Smooth muscle cell (in vitro differentiated cells): ENCODE data around the gene GAN. TPM values are rescaled to one million over a fixed set of nuclear protein-coding genes. Genes with fewer than 3 reads are reported as not detected.

Source experiments
- DNase-seq: peaks from one replicate; lab custom pipeline; 2025; ENCODE audit not compliant: unreplicated experiment; lab: John Stamatoyannopoulos, UW
- H2AFZ ChIP-seq: fragments of 200-600 bp; sonication (generic); 2 replicates; pipeline ENCODE4 v1.6.0; 2016; ENCODE audit warnings: antibody characterized with exemption, low read depth, mild to moderate bottlenecking
- H3F3A ChIP-seq: fragments of 200-600 bp; sonication (generic); 2 replicates; pipeline ENCODE4 v1.6.0; 2017; ENCODE audit warnings: antibody characterized with exemption, low read depth
- H3K27ac ChIP-seq: fragments of 200-600 bp; sonication (generic); 2 replicates; pipeline ENCODE4 v1.5.1; 2016; ENCODE audit warnings: low read depth, mild to moderate bottlenecking
- H3K27me3 ChIP-seq: fragments of 200-600 bp; sonication (generic); 2 replicates; pipeline ENCODE4 v1.6.1; 2016; ENCODE audit warnings: low read depth, mild to moderate bottlenecking
- H3K36me3 ChIP-seq: fragments of 200-600 bp; sonication (generic); 2 replicates; pipeline ENCODE4 v1.5.1; 2016; ENCODE audit warnings: low read depth
- H3K4me1 ChIP-seq: fragments of 200-600 bp; sonication (generic); 2 replicates; pipeline ENCODE4 v1.5.1; 2016; ENCODE audit warnings: low read depth
- H3K4me2 ChIP-seq: fragments of 200-600 bp; sonication (generic); 2 replicates; pipeline ENCODE4 v1.6.0; 2016; ENCODE audit warnings: mild to moderate bottlenecking
- H3K4me3 ChIP-seq: fragments of 200-600 bp; sonication (generic); 2 replicates; pipeline ENCODE4 v1.5.1; 2016; ENCODE audit warnings: mild to moderate bottlenecking
- H3K79me2 ChIP-seq: fragments of 200-600 bp; sonication (generic); 2 replicates; pipeline ENCODE4 v1.6.0; 2016; ENCODE audit warnings: low read depth, mild to moderate bottlenecking
- H3K9ac ChIP-seq: fragments of 200-600 bp; sonication (generic); 2 replicates; pipeline ENCODE4 v1.6.0; 2016; ENCODE audit warnings: low read depth
- H3K9me3 ChIP-seq: fragments of 200-600 bp; sonication (generic); replicated peaks from 2 replicates; pipeline ENCODE4 v1.5.1; 2016; ENCODE audit warnings: low read depth
- H4K20me1 ChIP-seq: fragments of 200-600 bp; sonication (generic); 2 replicates; pipeline ENCODE4 v1.6.0; 2016; ENCODE audit warnings: low read depth
- WGBS: methylation state at CpG from one replicate; pipeline ENCODE4 v1.1.7; 2016; ENCODE audit warnings: low lambda C conversion rate; 5-methylcytosine and 5-hydroxymethylcytosine counted together
- polyA plus RNA-seq: library from polyadenylated mRNA; unstranded; fragments of >200 nt; fragmentation: Nextera tagmentation; extraction: Ambion mirVana; gene quantifications from 2 replicates; pipeline ENCODE4 v1.2.1, GENCODE V29; 2016
- total RNA-seq: library from RNA; depleted of rRNA; stranded (reverse); fragments of >200 nt; gene quantifications from 2 replicates; pipeline ENCODE4 v1.2.3, GENCODE V29; 2014
- TF ChIP-seq, protein P1 (sequence below): fragments of 200-600 bp; sonication (generic); IDR thresholded peaks from 2 replicates; pipeline ENCODE4 v1.5.1; 2017; ENCODE audit warnings: borderline replicate concordance, mild to moderate bottlenecking, antibody characterized with exemption; ENCODE audit not compliant: insufficient read depth, poor library complexity, severe bottlenecking

GAN gene
- total and polyA plus RNA-seq, 2 experiments from 2014 or later = 1.2 to 14.6 TPM

DNA sequence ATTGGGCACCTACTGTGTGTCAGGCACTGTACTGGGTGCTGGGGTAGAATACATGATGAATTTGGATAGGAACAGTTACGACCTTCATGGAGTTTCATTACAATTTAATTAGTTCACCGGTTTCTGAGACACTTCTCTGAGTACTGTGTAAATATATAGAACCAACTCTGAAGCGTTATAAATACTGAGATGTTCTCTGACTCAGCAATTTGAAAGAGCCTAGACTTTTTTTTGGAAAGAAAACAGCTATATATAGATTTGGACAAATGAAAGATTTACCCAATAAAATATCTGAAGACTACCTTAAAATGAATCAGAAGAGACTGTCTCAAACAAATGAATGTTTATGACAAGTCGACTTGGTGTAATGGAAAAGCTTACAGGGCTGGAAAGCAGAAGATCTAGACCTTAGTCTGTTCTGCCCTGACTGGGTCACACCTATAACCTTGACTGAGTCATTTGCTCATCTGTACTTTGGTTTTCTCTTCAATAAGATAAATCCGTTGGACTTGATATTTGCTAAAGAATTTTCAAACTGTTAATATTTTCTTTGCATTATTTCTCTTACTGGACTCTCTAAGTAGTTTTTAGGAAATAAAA lies 4.6 kb upstream of the GAN start:
- Histone ChIP-seq H3K4me1 (peaks cover 4% of the 10 kb centered on the region), H3K4me3 (no peak overlapping the region), H3K79me2 (peaks cover 5% of the 10 kb centered on the region), H3K36me3 (no peaks in the 10 kb centered on the region), H3F3A (no peaks in the 10 kb centered on the region), H3K9me3 (no peaks in the 10 kb centered on the region), H3K4me2 (no peak overlapping the region), H3K27me3 (no peaks in the 10 kb centered on the region), H2AFZ (no peak overlapping the region), H3K9ac (no peak overlapping the region), H4K20me1 (no peaks in the 10 kb centered on the region), H3K27ac (no peak overlapping the region)
- WGBS = 93% methylated on average over 5 of the region's 5 CpGs
- TF ChIP-seq, protein P1, sequence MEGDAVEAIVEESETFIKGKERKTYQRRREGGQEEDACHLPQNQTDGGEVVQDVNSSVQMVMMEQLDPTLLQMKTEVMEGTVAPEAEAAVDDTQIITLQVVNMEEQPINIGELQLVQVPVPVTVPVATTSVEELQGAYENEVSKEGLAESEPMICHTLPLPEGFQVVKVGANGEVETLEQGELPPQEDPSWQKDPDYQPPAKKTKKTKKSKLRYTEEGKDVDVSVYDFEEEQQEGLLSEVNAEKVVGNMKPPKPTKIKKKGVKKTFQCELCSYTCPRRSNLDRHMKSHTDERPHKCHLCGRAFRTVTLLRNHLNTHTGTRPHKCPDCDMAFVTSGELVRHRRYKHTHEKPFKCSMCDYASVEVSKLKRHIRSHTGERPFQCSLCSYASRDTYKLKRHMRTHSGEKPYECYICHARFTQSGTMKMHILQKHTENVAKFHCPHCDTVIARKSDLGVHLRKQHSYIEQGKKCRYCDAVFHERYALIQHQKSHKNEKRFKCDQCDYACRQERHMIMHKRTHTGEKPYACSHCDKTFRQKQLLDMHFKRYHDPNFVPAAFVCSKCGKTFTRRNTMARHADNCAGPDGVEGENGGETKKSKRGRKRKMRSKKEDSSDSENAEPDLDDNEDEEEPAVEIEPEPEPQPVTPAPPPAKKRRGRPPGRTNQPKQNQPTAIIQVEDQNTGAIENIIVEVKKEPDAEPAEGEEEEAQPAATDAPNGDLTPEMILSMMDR = no peak
- DNase-seq = no peak

DNA sequence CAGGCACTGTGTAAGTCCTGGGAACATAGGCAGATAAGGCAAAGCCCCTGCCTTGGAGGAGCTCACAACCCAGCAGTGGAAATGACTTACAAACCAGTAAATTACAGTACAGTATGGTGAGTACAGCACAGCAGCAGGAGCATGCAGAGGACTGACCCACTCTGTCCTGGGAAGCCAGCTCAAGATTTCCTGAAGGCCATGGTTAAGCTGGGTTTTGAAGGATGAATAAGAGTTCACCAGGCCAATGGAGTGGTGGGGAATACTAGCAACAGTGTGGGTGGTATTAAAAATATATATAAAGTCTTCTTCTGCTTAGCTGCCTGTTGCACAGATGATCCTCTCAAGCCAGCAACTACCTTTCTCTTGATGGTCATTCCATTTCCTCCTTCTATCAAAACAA lies 3.0 kb upstream of the GAN start:
- Histone ChIP-seq H3F3A (no peaks in the 10 kb centered on the region), H3K79me2 (peaks cover 13% of the 10 kb centered on the region), H3K27ac (no peak overlapping the region), H3K4me3 (no peak overlapping the region), H3K36me3 (no peaks in the 10 kb centered on the region), H3K27me3 (no peaks in the 10 kb centered on the region), H3K9me3 (no peaks in the 10 kb centered on the region), H3K4me2 (no peak overlapping the region), H2AFZ (no peak overlapping the region), H3K9ac (no peak overlapping the region), H4K20me1 (peaks cover 7% of the 10 kb centered on the region), H3K4me1 (peaks cover 9% of the 10 kb centered on the region)
- DNase-seq = no peak
- TF ChIP-seq, protein P1 = no peak

DNA sequence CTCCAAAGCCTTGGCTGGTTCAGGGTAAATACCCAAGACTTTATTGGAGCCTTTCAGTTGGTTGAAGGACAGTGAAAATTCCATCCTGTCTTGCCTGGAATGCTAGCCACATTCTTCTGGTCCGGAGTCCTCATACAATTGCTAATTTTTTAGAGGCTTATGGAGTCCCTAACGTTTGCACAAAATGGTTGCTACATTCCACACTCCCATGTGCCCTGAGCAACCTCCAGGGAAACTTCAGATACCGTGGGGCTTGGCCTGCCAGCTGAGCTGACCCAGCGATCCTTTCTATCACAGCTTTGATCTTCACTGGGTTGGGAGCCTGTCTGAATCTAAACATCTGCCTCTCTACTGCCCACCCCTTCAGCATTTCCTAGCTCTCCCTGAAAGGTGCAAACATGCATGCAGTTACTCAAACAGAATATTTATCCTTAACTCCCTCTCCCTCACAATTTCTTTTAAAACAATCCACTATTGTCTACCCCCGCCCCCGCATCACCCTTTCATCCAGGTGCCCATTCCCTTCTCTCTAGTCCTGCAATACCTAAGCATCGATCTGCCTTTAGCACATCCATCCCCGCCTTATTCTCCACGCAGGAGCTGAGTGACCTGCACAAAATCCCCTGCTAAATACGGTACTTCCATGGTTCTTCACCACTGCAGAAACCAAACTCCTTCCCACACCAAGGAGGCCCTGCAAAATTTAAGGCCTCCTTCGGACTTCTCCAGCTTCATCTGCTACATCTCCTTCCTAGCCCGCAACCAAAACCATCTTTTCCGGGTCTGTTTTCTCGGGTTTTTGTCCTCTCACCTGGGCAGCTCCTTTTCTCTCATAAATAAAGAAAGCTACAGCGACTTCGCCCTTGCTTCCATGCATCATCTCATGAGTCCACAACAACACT lies 810 bp upstream of the GAN start:
- Histone ChIP-seq H3K36me3 (no peaks in the 10 kb centered on the region), H3K27me3 (no peaks in the 10 kb centered on the region), H3K79me2 (peaks cover 34% of the 10 kb centered on the region), H3K9me3 (no peaks in the 10 kb centered on the region), H3K9ac (no peak overlapping the region), H3K4me1 (peaks cover 9% of the 10 kb centered on the region), H3K27ac (no peak overlapping the region), H2AFZ (peak overlapping the region; percentile 70), H3K4me2 (peak overlapping the region; percentile 91), H3K4me3 (peak overlapping the region; percentile 65), H4K20me1 (peaks cover 29% of the 10 kb centered on the region), H3F3A (no peaks in the 10 kb centered on the region)
- no peak for DNase-seq
- TF ChIP-seq, protein P1 = no peak
- WGBS = 3% methylated on average over 16 of the region's 16 CpGs
